Muscle layer of colon (tissue), 2 donors: ENCODE results near the gene SMG5.

Experiments
- H3K27ac ChIP-seq: one replicate; pipeline ENCODE4 v1.7.0; 2013; ENCODE audit warnings: low read depth, mild to moderate bottlenecking, low read length, moderate library complexity
- H3K27me3 ChIP-seq, 2 donors: one replicate each; pipeline ENCODE4 v1.7.0; 2013; ENCODE audit warnings: low read length in 2 of 2, mild to moderate bottlenecking in 2 of 2; ENCODE audit not compliant: insufficient read depth in 2 of 2, control insufficient read depth in 1 of 2
- H3K36me3 ChIP-seq: one replicate; pipeline ENCODE4 v1.7.0; 2013; ENCODE audit warnings: mild to moderate bottlenecking, low read length; ENCODE audit not compliant: insufficient read depth
- H3K4me1 ChIP-seq: one replicate; pipeline ENCODE4 v1.7.0; 2013; ENCODE audit warnings: mild to moderate bottlenecking, low read length; ENCODE audit not compliant: insufficient read depth
- H3K4me3 ChIP-seq, 2 donors: one replicate each; pipeline ENCODE4 v1.7.0; 2013; ENCODE audit warnings: low read length in 2 of 2, low read depth in 1 of 2, mild to moderate bottlenecking in 1 of 2, moderate library complexity in 1 of 2
- H3K9ac ChIP-seq: one replicate; pipeline ENCODE4 v1.7.0; 2013; ENCODE audit warnings: low read length
- H3K9me3 ChIP-seq: one replicate; pipeline ENCODE4 v1.7.0; 2013; ENCODE audit warnings: mild to moderate bottlenecking, low read length
- donor health status: abdominal sarcoma.
- donor health status: Adenocarcinoma of cecum.

SMG5 gene

GRCh38 chr1:156253634-156254033 is 29.0 kb downstream of the SMG5 start:
- no peak overlapping the region for H3K9ac ChIP-seq
- H3K9me3 ChIP-seq, result no peaks in the 10 kb centered on the region
- H3K4me1 ChIP-seq, result no peaks in the 10 kb centered on the region
- H3K27me3 ChIP-seq, result no peaks in the 10 kb centered on the region
- peaks cover 67% of the 10 kb centered on the region for H3K36me3 ChIP-seq
- no peak overlapping the region for H3K4me3 ChIP-seq
- no peak overlapping the region for H3K27ac ChIP-seq

GRCh38 chr1:156251527-156251926 is 31.1 kb downstream of the SMG5 start:
- no peak overlapping the region for H3K4me3 ChIP-seq
- H3K27me3 ChIP-seq, result peaks cover 2 to 5% of the 10 kb centered on the region in 2 donors
- peaks cover 50% of the 10 kb centered on the region for H3K36me3 ChIP-seq
- H3K4me1 ChIP-seq, result peaks cover 14% of the 10 kb centered on the region
- H3K9ac ChIP-seq, result no peak overlapping the region
- no peak overlapping the region for H3K27ac ChIP-seq
- H3K9me3 ChIP-seq, result no peaks in the 10 kb centered on the region

GRCh38 chr1:156249593-156249992 is 33.0 kb downstream of the SMG5 start:
- no peak overlapping the region for H3K4me3 ChIP-seq
- H3K27ac ChIP-seq, result no peak overlapping the region
- H3K4me1 ChIP-seq, result peaks cover 14% of the 10 kb centered on the region
- H3K9ac ChIP-seq, result no peak overlapping the region
- peaks cover 40% of the 10 kb centered on the region for H3K36me3 ChIP-seq
- H3K27me3 ChIP-seq, result peaks cover 18 to 24% of the 10 kb centered on the region in 2 donors
- no peaks in the 10 kb centered on the region for H3K9me3 ChIP-seq

GRCh38 chr1:156248323-156248683 is 34.3 kb downstream of the SMG5 start:
- H3K9me3 ChIP-seq, result no peaks in the 10 kb centered on the region
- no peak overlapping the region for H3K4me3 ChIP-seq
- H3K36me3 ChIP-seq, result peaks cover 32% of the 10 kb centered on the region
- H3K27me3 ChIP-seq, result peaks cover 18 to 28% of the 10 kb centered on the region in 2 donors
- no peak overlapping the region for H3K27ac ChIP-seq
- peaks cover 14% of the 10 kb centered on the region for H3K4me1 ChIP-seq
- no peak overlapping the region for H3K9ac ChIP-seq

- H3K27me3 ChIP-seq, result peaks cover 18 to 28% of the 10 kb centered on the region in 2 donors
- no peak within 1 kb of the TSS for H3K9ac ChIP-seq
- no peak within 1 kb of the TSS for H3K4me3 ChIP-seq
- peaks cover 26% of the 10 kb centered on the region for H3K36me3 ChIP-seq
- H3K9me3 ChIP-seq, result no peaks in the 10 kb centered on the region
- H3K27ac ChIP-seq, result no peak within 1 kb of the TSS
- H3K4me1 ChIP-seq, result peaks cover 14% of the 10 kb centered on the region
Observed at GRCh38 chr1:156247460-156248322, 34.9 kb downstream of the SMG5 start, which contains the start of gene PAQR6. Gene PAQR6 (minus strand): TSS chr1:156248056. CDS start chr1:156246731, 1,325 bp downstream.

GRCh38 chr1:156246781-156247459 is 35.7 kb downstream of the SMG5 start:
- Histone ChIP-seq H3K9ac (no peak overlapping the region), H3K27me3 (peaks cover 18 to 28% of the 10 kb centered on the region in 2 donors), H3K36me3 (peaks cover 18% of the 10 kb centered on the region), H3K9me3 (no peaks in the 10 kb centered on the region), H3K4me3 (no peak overlapping the region), H3K27ac (no peak overlapping the region), H3K4me1 (peaks cover 14% of the 10 kb centered on the region)

GRCh38 chr1:156246241-156246780 is 36.3 kb downstream of the SMG5 start:
- Histone ChIP-seq H3K27ac (no peak overlapping the region), H3K27me3 (peaks cover 18 to 28% of the 10 kb centered on the region in 2 donors), H3K4me1 (peaks cover 14% of the 10 kb centered on the region), H3K4me3 (no peak overlapping the region), H3K9me3 (no peaks in the 10 kb centered on the region), H3K9ac (no peak overlapping the region), H3K36me3 (peaks cover 12% of the 10 kb centered on the region)

- Histone ChIP-seq H3K4me1 (peaks cover 14% of the 10 kb centered on the region), H3K27me3 (peaks cover 18 to 28% of the 10 kb centered on the region in 2 donors), H3K9ac (no peak overlapping the region), H3K4me3 (no peak overlapping the region), H3K36me3 (peaks cover 6% of the 10 kb centered on the region), H3K27ac (no peak overlapping the region), H3K9me3 (no peaks in the 10 kb centered on the region)
Observed at GRCh38 chr1:156245451-156246232, 37.0 kb downstream of the SMG5 start.

GRCh38 chr1:156244712-156245111 is 37.9 kb downstream of the SMG5 start:
- Histone ChIP-seq H3K36me3 (peaks cover 4% of the 10 kb centered on the region), H3K4me3 (no peak overlapping the region), H3K27me3 (peaks cover 18 to 28% of the 10 kb centered on the region in 2 donors), H3K9ac (no peak overlapping the region), H3K27ac (no peak overlapping the region), H3K4me1 (peaks cover 14% of the 10 kb centered on the region), H3K9me3 (no peaks in the 10 kb centered on the region)

- H3K4me1 ChIP-seq, result peaks cover 14% of the 10 kb centered on the region
- no peaks in the 10 kb centered on the region for H3K9me3 ChIP-seq
- peaks cover 10% of the 10 kb centered on the region for H3K36me3 ChIP-seq
- no peak overlapping the region for H3K27ac ChIP-seq
- H3K9ac ChIP-seq, result no peak overlapping the region
- H3K27me3 ChIP-seq, result peaks cover 18 to 28% of the 10 kb centered on the region in 2 donors
- H3K4me3 ChIP-seq, result no peak overlapping the region
Observed at GRCh38 chr1:156244126-156244525, 38.5 kb downstream of the SMG5 start.

- Histone ChIP-seq H3K4me3 (no peak overlapping the region), H3K9me3 (no peaks in the 10 kb centered on the region), H3K27ac (no peak overlapping the region), H3K9ac (no peak overlapping the region), H3K4me1 (peaks cover 10% of the 10 kb centered on the region), H3K36me3 (peaks cover 23% of the 10 kb centered on the region), H3K27me3 (peaks cover 18 to 28% of the 10 kb centered on the region in 2 donors)
Observed at GRCh38 chr1:156242738-156243137, 39.9 kb downstream of the SMG5 start.
